Glutamatergic neuron (in vitro differentiated cells): ENCODE measurements around the gene FANCI. TPM values are rescaled to one million over a fixed set of nuclear protein-coding genes. Genes with fewer than 3 reads are reported as not detected.
A peak's percentile ranks its signal among the peaks of the same experiment; 100 is the strongest.

Experiments
- DNase-seq: peaks from one replicate; pipeline ENCODE4 v3.0.0; 2022
- H3K27ac Mint-ChIP-seq: one replicate; pipeline ENCODE4 v1.8.0; 2020; ENCODE audit warnings: mild to moderate bottlenecking, mixed read lengths, inconsistent platforms; ENCODE audit not compliant: unreplicated experiment
- H3K27me3 Mint-ChIP-seq: one replicate; pipeline ENCODE4 v1.8.0; 2020; ENCODE audit warnings: mild to moderate bottlenecking, moderate library complexity, mixed read lengths, inconsistent platforms; ENCODE audit not compliant: unreplicated experiment
- H3K36me3 Mint-ChIP-seq: one replicate; pipeline ENCODE4 v1.8.0; 2020; ENCODE audit warnings: mild to moderate bottlenecking, mixed read lengths, inconsistent platforms; ENCODE audit not compliant: unreplicated experiment
- H3K4me1 Mint-ChIP-seq: one replicate; pipeline ENCODE4 v1.8.0; 2020; ENCODE audit warnings: mild to moderate bottlenecking, low read depth, mixed read lengths, inconsistent platforms; ENCODE audit not compliant: unreplicated experiment
- H3K4me3 Mint-ChIP-seq: one replicate; pipeline ENCODE4 v1.8.0; 2020; ENCODE audit warnings: mild to moderate bottlenecking, mixed read lengths, inconsistent platforms; ENCODE audit not compliant: unreplicated experiment
- H3K9me3 Mint-ChIP-seq: one replicate; pipeline ENCODE4 v1.8.0; 2020; ENCODE audit warnings: mild to moderate bottlenecking, moderate library complexity, mixed read lengths, inconsistent platforms; ENCODE audit not compliant: unreplicated experiment
- total RNA-seq: library from RNA; stranded (reverse); fragmentation: NEBNext Ultra II Directional; extraction: Animal tissue kit (Norgen Biotek cat#: 25700); gene quantifications from one replicate; pipeline ENCODE4 v1.2.1, GENCODE V29; 2021; ENCODE audit not compliant: unreplicated experiment
- TF ChIP-seq, protein P1 (sequence below): fragments of 200-600 bp; sonication (generic); IDR thresholded peaks from one replicate; pipeline ENCODE4 v1.5.0; 2021; ENCODE audit not compliant: partially characterized antibody, unreplicated experiment

The FANCI gene
- total RNA-seq, 1 donor from 2014 or later, result 15.8 TPM

DNA sequence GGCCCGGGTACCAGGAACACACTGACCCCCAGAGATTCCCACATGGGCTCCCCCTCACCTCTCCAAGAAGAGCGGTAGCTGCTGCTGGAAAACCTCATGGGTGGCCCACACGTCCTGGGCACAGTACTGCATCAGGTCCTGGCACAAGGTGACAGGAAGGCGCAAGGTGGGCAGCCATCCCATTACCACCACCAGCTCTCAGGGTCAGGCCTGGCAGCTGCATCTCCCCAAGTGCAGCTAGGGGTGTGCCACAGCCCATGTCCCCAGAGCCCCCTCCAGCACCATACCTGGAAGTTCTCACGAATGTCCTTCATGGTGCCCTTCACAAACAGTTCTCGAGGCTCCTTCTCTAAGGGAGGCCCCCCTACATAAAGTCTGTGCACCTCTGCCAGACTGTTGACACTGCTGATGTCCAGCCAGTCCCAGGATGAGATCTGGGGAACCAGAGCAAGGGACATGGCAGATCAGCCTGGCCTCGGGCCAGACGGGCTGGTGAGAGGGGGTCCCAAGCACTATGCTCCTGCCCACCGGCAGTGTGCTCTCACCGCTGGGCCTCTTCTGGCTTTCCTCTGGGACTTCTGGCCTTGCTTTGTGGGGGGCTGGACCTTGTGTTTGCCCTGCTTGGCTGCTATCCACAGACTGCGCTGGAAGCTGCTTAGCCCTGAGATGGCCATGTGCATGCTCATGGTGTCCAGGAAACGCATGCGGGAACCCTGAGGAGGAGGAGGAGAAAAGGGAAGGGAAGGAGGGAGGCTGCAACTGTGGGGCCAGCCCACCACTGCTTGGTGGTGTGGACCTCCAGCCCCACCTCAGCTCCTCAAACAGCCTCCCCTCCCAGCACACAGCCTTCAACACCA, 84.8 kb downstream of the FANCI start:
- Mint-ChIP-seq H3K27ac (no peak overlapping the region), H3K9me3 (peaks cover 3% of the 10 kb centered on the region), H3K4me3 (no peak overlapping the region), H3K27me3 (peaks cover 7% of the 10 kb centered on the region), H3K4me1 (peaks cover 12% of the 10 kb centered on the region), H3K36me3 (peaks cover 8% of the 10 kb centered on the region)
- TF ChIP-seq, protein P1, sequence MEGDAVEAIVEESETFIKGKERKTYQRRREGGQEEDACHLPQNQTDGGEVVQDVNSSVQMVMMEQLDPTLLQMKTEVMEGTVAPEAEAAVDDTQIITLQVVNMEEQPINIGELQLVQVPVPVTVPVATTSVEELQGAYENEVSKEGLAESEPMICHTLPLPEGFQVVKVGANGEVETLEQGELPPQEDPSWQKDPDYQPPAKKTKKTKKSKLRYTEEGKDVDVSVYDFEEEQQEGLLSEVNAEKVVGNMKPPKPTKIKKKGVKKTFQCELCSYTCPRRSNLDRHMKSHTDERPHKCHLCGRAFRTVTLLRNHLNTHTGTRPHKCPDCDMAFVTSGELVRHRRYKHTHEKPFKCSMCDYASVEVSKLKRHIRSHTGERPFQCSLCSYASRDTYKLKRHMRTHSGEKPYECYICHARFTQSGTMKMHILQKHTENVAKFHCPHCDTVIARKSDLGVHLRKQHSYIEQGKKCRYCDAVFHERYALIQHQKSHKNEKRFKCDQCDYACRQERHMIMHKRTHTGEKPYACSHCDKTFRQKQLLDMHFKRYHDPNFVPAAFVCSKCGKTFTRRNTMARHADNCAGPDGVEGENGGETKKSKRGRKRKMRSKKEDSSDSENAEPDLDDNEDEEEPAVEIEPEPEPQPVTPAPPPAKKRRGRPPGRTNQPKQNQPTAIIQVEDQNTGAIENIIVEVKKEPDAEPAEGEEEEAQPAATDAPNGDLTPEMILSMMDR, result no peak
- no peak for DNase-seq

DNA sequence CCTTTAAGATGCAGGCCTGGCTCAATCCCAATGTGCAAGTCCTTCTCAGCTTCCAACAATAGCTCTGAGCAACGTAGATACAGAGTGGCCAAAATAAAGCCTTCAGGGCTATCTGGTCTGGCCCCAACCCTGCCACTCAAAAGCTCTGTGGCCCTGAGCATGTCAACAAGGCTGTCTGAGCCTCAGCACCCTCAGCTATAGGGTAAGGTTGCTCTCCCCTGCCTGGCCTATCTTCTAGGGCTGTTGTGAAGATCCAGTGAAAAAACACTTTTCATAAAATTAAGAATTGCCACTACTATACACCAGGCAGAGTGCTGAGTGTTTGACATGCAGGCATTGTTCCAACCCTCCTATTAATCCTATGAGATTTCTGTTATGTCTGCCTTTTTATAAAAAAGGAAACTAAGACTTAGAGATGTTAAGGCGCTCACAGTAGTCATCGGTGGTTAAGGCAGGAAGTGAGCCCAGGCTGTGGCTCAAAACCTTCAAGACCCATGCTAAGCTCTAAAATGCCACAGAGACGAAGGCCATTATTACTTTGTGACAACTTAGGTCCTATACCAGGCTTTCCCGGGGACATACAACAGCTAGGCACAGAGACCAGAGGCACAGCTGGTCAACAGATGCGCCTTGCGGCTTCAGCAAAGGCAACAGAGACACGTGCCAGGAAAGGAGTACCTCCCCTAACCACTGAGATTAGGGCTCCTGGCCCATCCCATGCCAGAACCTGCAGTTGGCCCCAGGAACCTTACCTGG, 85.7 kb downstream of the FANCI start:
- H3K4me3 Mint-ChIP-seq, result no peak overlapping the region
- TF ChIP-seq, protein P1, result no peak
- H3K9me3 Mint-ChIP-seq, result peaks cover 4% of the 10 kb centered on the region
- peaks cover 6% of the 10 kb centered on the region for H3K36me3 Mint-ChIP-seq
- no peak for DNase-seq
- peaks cover 7% of the 10 kb centered on the region for H3K27me3 Mint-ChIP-seq
- peaks cover 12% of the 10 kb centered on the region for H3K4me1 Mint-ChIP-seq
- no peak overlapping the region for H3K27ac Mint-ChIP-seq

DNA sequence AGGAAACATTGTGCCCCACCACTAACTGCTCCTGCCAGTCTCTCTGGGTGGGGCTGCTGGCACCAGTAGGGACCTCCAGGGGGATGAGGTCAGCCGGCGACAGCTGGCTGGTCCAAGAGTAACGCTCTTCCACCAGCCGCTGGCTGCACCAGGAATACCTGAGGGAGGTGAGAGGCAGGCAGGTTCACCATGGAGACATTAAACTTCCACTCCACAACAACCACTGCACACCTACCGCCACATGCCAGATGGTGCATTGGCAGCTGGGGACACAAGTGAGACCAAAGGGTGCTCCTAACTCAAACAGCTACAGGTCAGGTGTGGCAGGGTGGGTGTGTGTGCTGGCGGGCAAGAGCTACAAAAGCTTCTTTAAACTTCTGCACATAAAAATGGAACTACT, 86.3 kb downstream of the FANCI start:
- no peak overlapping the region for H3K4me3 Mint-ChIP-seq
- DNase-seq, result no peak
- TF ChIP-seq, protein P1, result no peak
- H3K9me3 Mint-ChIP-seq, result peaks cover 9% of the 10 kb centered on the region
- peaks cover 14% of the 10 kb centered on the region for H3K4me1 Mint-ChIP-seq
- H3K36me3 Mint-ChIP-seq, result no peaks in the 10 kb centered on the region
- H3K27ac Mint-ChIP-seq, result no peak overlapping the region
- H3K27me3 Mint-ChIP-seq, result peaks cover 11% of the 10 kb centered on the region

DNA sequence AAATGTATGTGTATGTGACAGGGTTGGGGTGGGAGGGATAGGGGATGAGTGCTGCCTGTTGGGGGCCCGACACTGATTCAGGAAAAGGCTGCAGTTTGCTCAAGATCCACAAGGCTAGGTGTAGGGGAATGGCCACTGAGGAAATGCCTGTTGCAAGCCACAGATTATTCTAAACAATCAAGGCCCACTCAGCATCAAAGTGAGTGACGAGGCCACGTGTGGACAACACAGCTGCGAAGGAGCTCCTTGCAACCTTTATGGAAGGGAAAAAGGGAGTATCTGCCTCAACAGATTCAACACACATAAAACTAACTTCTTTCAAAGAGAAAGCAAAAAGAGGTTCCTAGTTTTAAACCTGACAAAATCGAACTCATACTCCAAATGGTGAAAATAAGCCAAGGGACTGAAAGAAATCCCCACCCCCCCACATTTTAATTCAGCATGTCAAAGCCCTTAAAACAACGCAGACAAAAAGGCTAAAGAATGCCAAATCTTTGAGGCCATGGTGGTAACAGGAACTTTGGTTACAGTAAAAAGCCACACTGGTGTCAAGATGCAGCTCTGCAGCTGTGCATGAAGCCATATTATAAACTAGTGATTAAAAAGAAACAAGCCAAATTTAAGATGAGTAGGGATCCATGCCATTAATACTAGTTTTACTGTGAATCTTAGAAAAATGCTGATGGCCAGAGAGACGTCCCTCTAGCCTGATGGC, 87.3 kb downstream of the FANCI start:
- no peaks in the 10 kb centered on the region for H3K36me3 Mint-ChIP-seq
- H3K27me3 Mint-ChIP-seq, result peaks cover 20% of the 10 kb centered on the region
- H3K4me3 Mint-ChIP-seq, result no peak overlapping the region
- peaks cover 14% of the 10 kb centered on the region for H3K9me3 Mint-ChIP-seq
- no peak for DNase-seq
- TF ChIP-seq, protein P1, result no peak
- peak overlapping the region; percentile 7 for H3K27ac Mint-ChIP-seq
- H3K4me1 Mint-ChIP-seq, result peaks cover 15% of the 10 kb centered on the region
